ENCODE data around the gene MYADML2. TPM values are rescaled to one million over a fixed set of nuclear protein-coding genes. Genes with fewer than 3 reads are reported as not detected.
"Not testable (repeated sequence)": the region's sequence is repeated elsewhere in the genome, so short reads cannot be mapped to it uniquely, and the experiment has no call there.

MYADML2 gene
- total and polyA plus RNA-seq, 7 experiments from 2014 or later = not detected

GRCh38 chr17:81955058-81955681, 8.1 kb upstream of the MYADML2 start:
- Mint-ChIP-seq H3K9me3 (no peaks in the 10 kb centered on the region), H3K27me3 (peaks cover 0 to 27% (median 9%) of the 10 kb centered on the region in 5 donors), H3K4me3 (peak overlapping the region in 2 of 10 donors; percentile 8 to 70), H3K27ac (peak overlapping the region in 2 of 9 donors; percentile 28 to 38), H3K36me3 (no peaks in the 10 kb centered on the region), H3K4me1 (peaks cover 0 to 13% (median 4%) of the 10 kb centered on the region in 7 donors)
- no peaks in the 10 kb centered on the region for H3K9me3 ChIP-seq (ENCODE audit: control insufficient read depth in 2 of 3, low read length in 3 of 3)
- H3K36me3 ChIP-seq (ENCODE audit: control insufficient read depth in 2 of 3, insufficient read depth in 3 of 3, low read length in 3 of 3) = no peaks in the 10 kb centered on the region
- peaks cover 5 to 8% of the 10 kb centered on the region in 2 donors for H3K27me3 ChIP-seq (ENCODE audit: control insufficient read depth in 2 of 2, insufficient read depth in 2 of 2, low read length in 2 of 2)
- DNase-seq (no peak), ATAC-seq (no peak)
- ChIA-PET CTCF (interaction anchor here (0.6 to 3.5 kb wide), 3 partner anchors 12 to 794 kb away, joined by 3 to 14 read pairs (median 3); partner anchors contain the start of gene CENPX), POLR2A (interaction anchor here (0.6 to 0.9 kb wide), 3 partner anchors 12 to 67 kb away, joined by 3 to 6 read pairs (median 3); no protein-coding TSS in a partner anchor)
- no peak overlapping the region for H3K4me3 ChIP-seq (ENCODE audit: low read length)
- intact Hi-C loops (cut with micrococcal nuclease) = no loop called here
- peaks cover 0 to 4% of the 10 kb centered on the region in 2 donors for H3K4me1 ChIP-seq (ENCODE audit: control insufficient read depth in 2 of 2, insufficient read depth in 2 of 2, low read length in 2 of 2)
- H3K27ac ChIP-seq (ENCODE audit: low read depth, low read length) = no peak overlapping the region

GRCh38 chr17:81954131-81955057, 7.4 kb upstream of the MYADML2 start:
- Mint-ChIP-seq H3K27ac (peak overlapping the region in 2 of 9 donors; percentile 10 to 38), H3K27me3 (peaks cover 0 to 27% (median 9%) of the 10 kb centered on the region in 5 donors), H3K36me3 (no peaks in the 10 kb centered on the region), H3K9me3 (no peaks in the 10 kb centered on the region), H3K4me1 (peaks cover 0 to 13% (median 4%) of the 10 kb centered on the region in 7 donors), H3K4me3 (peak overlapping the region in 2 of 10 donors; percentile 8 to 70)
- ATAC-seq (no peak), DNase-seq (no peak)
- Histone ChIP-seq H3K9me3 (ENCODE audit: control insufficient read depth in 2 of 3, low read length in 3 of 3) (no peaks in the 10 kb centered on the region), H3K27ac (ENCODE audit: low read depth, low read length) (no peak overlapping the region), H3K4me3 (ENCODE audit: low read length) (no peak overlapping the region), H3K36me3 (ENCODE audit: control insufficient read depth in 2 of 3, insufficient read depth in 3 of 3, low read length in 3 of 3) (no peaks in the 10 kb centered on the region), H3K4me1 (ENCODE audit: control insufficient read depth in 2 of 2, insufficient read depth in 2 of 2, low read length in 2 of 2) (peaks cover 0 to 4% of the 10 kb centered on the region in 2 donors), H3K27me3 (ENCODE audit: control insufficient read depth in 2 of 2, insufficient read depth in 2 of 2, low read length in 2 of 2) (peaks cover 5 to 8% of the 10 kb centered on the region in 2 donors)
- POLR2A ChIA-PET = interaction anchor here (0.6 to 0.9 kb wide), 2 partner anchors 13 to 67 kb away, joined by 3 to 6 read pairs; no protein-coding TSS in a partner anchor
- CTCF ChIA-PET = interaction anchor here (0.9 to 3.5 kb wide), 2 partner anchors 64 to 67 kb away, joined by 3 to 14 read pairs; partner anchors contain the start of gene CENPX
- intact Hi-C loops (cut with micrococcal nuclease) = no loop called here

GRCh38 chr17:81953443-81953842, 6.4 kb upstream of the MYADML2 start:
- H3K9me3 Mint-ChIP-seq; H3K4me3 ChIP-seq (ENCODE audit: low read length); intact Hi-C loops (cut with micrococcal nuclease); H3K4me1 ChIP-seq (ENCODE audit: control insufficient read depth in 2 of 2, insufficient read depth in 2 of 2, low read length in 2 of 2); H3K36me3 ChIP-seq (ENCODE audit: control insufficient read depth in 2 of 3, insufficient read depth in 3 of 3, low read length in 3 of 3); H3K4me3 Mint-ChIP-seq; H3K27ac ChIP-seq (ENCODE audit: low read depth, low read length); DNase-seq; H3K9me3 ChIP-seq (ENCODE audit: control insufficient read depth in 2 of 3, low read length in 3 of 3); H3K27ac Mint-ChIP-seq; POLR2A ChIA-PET; H3K27me3 ChIP-seq (ENCODE audit: control insufficient read depth in 2 of 2, insufficient read depth in 2 of 2, low read length in 2 of 2); H3K36me3 Mint-ChIP-seq; ATAC-seq: not testable (repeated sequence)
- Mint-ChIP-seq H3K4me1 (peaks cover 0 to 11% (median 4%) of the 10 kb centered on the region in 7 donors), H3K27me3 (peaks cover 0 to 20% (median 3%) of the 10 kb centered on the region in 5 donors)
- CTCF ChIA-PET = interaction anchor here (0.9 to 3.5 kb wide), 2 partner anchors 65 to 68 kb away, joined by 3 to 14 read pairs; partner anchors contain the start of gene CENPX

- H3K36me3 Mint-ChIP-seq = no peaks in the 10 kb centered on the region
- intact Hi-C loops (cut with micrococcal nuclease) = no loop called here
- ChIA-PET CTCF (interaction anchor here (3.5 kb wide), 1 partner anchor 69 kb away, joined by 14 read pairs; the partner anchor contains the start of gene CENPX), POLR2A (no interaction called here)
- H3K4me3 ChIP-seq (ENCODE audit: low read length) = no peak overlapping the region
- DNase-seq (no peak), ATAC-seq (no peak)
- no peaks in the 10 kb centered on the region for H3K9me3 Mint-ChIP-seq
- H3K9me3 ChIP-seq (ENCODE audit: control insufficient read depth in 2 of 3, low read length in 3 of 3) = no peaks in the 10 kb centered on the region
- H3K27me3 ChIP-seq (ENCODE audit: control insufficient read depth in 2 of 2, insufficient read depth in 2 of 2, low read length in 2 of 2) = no peaks in the 10 kb centered on the region
- peaks cover 0 to 16% (median 0%) of the 10 kb centered on the region in 5 donors for H3K27me3 Mint-ChIP-seq
- H3K4me1 Mint-ChIP-seq = peaks cover 0 to 11% (median 4%) of the 10 kb centered on the region in 7 donors
- peaks cover 0 to 4% of the 10 kb centered on the region in 2 donors for H3K4me1 ChIP-seq (ENCODE audit: control insufficient read depth in 2 of 2, insufficient read depth in 2 of 2, low read length in 2 of 2)
- H3K36me3 ChIP-seq (ENCODE audit: control insufficient read depth in 2 of 3, insufficient read depth in 3 of 3, low read length in 3 of 3) = no peaks in the 10 kb centered on the region
- no peak overlapping the region for H3K4me3 Mint-ChIP-seq
- H3K27ac ChIP-seq (ENCODE audit: low read depth, low read length) = no peak overlapping the region
- H3K27ac Mint-ChIP-seq = no peak overlapping the region
These were observed 5.8 kb upstream of the MYADML2 start for GRCh38 chr17:81952792-81953228.

- no peak for ATAC-seq
- ChIA-PET CTCF (interaction anchor here (3.5 kb wide), 1 partner anchor 70 kb away, joined by 14 read pairs; the partner anchor contains the start of gene CENPX), POLR2A (interaction anchor here (0.7 kb wide), 1 partner anchor 230 kb away, joined by 3 read pairs; no protein-coding TSS in a partner anchor)
- Histone ChIP-seq H3K36me3 (ENCODE audit: control insufficient read depth in 2 of 3, insufficient read depth in 3 of 3, low read length in 3 of 3) (no peaks in the 10 kb centered on the region), H3K4me3 (ENCODE audit: low read length) (no peak overlapping the region), H3K4me1 (ENCODE audit: control insufficient read depth in 2 of 2, insufficient read depth in 2 of 2, low read length in 2 of 2) (peaks cover 0 to 4% of the 10 kb centered on the region in 2 donors), H3K27ac (ENCODE audit: low read depth, low read length) (no peak overlapping the region), H3K27me3 (ENCODE audit: control insufficient read depth in 2 of 2, insufficient read depth in 2 of 2, low read length in 2 of 2) (no peaks in the 10 kb centered on the region), H3K9me3 (ENCODE audit: control insufficient read depth in 2 of 3, low read length in 3 of 3) (no peaks in the 10 kb centered on the region)
- Mint-ChIP-seq H3K4me3 (no peak overlapping the region), H3K27ac (peak overlapping the region in 2 of 9 donors; percentile 17 to 87), H3K4me1 (peaks cover 0 to 11% (median 4%) of the 10 kb centered on the region in 7 donors), H3K27me3 (peaks cover 0 to 12% (median 0%) of the 10 kb centered on the region in 5 donors), H3K36me3 (no peaks in the 10 kb centered on the region), H3K9me3 (no peaks in the 10 kb centered on the region)
- intact Hi-C loops (cut with micrococcal nuclease) = no loop called here
- no peak for DNase-seq
These were observed 5.0 kb upstream of the MYADML2 start for GRCh38 chr17:81951785-81952684.
